NB4 (cell line): ENCODE data around the gene IRX4.

Experiments used
- DNase-seq: peaks from one replicate; pipeline ENCODE4 v3.0.0; 2010; ENCODE audit warnings: low read depth
- H3K4me3 ChIP-seq: one replicate; pipeline ENCODE4 v1.5.1; 2011; ENCODE audit warnings: mild to moderate bottlenecking, low read depth, low read length, moderate library complexity
- CTCF ChIP-seq: IDR thresholded peaks from one replicate; pipeline ENCODE4 v1.5.1; 2012; ENCODE audit warnings: low read depth, low read length
- MAX ChIP-seq: IDR thresholded peaks from 2 replicates; pipeline ENCODE4 v1.6.1; 2011; ENCODE audit warnings: low read depth, low read length
- MYC ChIP-seq: IDR thresholded peaks from 2 replicates; pipeline ENCODE4 v1.6.1; 2011; ENCODE audit warnings: low read depth, low read length
- POLR2A ChIP-seq: IDR thresholded peaks from 2 replicates; pipeline ENCODE4 v1.6.1; 2011; ENCODE audit warnings: mild to moderate bottlenecking; ENCODE audit not compliant: insufficient read length; ENCODE audit errors: extremely low read depth

The IRX4 gene

GRCh38 chr5:1911773-1912235 is 29.1 kb upstream of the IRX4 start:
- no peak overlapping the region for H3K4me3 ChIP-seq
- TF ChIP-seq MYC = no peak
- TF ChIP-seq MAX = no peak
- TF ChIP-seq CTCF = no peak
- TF ChIP-seq POLR2A = no peak
- no peak for DNase-seq

GRCh38 chr5:1910861-1911772 is 28.4 kb upstream of the IRX4 start:
- DNase-seq = no peak
- H3K4me3 ChIP-seq = no peak overlapping the region
- TF ChIP-seq MYC (no peak), CTCF (no peak), MAX (no peak), POLR2A (no peak)

- TF ChIP-seq POLR2A (no peak), CTCF (no peak), MYC (no peak), MAX (no peak)
- no peak overlapping the region for H3K4me3 ChIP-seq
- DNase-seq = no peak
Measured at GRCh38 chr5:1910081-1910760, 27.5 kb upstream of the IRX4 start.

- H3K4me3 ChIP-seq = no peak overlapping the region
- no peak for TF ChIP-seq MYC
- no peak for TF ChIP-seq POLR2A
- TF ChIP-seq CTCF = no peak
- TF ChIP-seq MAX = no peak
- DNase-seq = no peak
Measured at GRCh38 chr5:1909346-1909985, 26.7 kb upstream of the IRX4 start.

GRCh38 chr5:1908931-1909330 is 26.2 kb upstream of the IRX4 start:
- TF ChIP-seq MAX (no peak), MYC (no peak), POLR2A (no peak), CTCF (no peak)
- DNase-seq = no peak
- no peak overlapping the region for H3K4me3 ChIP-seq
